ENCODE data around the gene EPHB3.

- TF ChIP-seq, protein P1, sequence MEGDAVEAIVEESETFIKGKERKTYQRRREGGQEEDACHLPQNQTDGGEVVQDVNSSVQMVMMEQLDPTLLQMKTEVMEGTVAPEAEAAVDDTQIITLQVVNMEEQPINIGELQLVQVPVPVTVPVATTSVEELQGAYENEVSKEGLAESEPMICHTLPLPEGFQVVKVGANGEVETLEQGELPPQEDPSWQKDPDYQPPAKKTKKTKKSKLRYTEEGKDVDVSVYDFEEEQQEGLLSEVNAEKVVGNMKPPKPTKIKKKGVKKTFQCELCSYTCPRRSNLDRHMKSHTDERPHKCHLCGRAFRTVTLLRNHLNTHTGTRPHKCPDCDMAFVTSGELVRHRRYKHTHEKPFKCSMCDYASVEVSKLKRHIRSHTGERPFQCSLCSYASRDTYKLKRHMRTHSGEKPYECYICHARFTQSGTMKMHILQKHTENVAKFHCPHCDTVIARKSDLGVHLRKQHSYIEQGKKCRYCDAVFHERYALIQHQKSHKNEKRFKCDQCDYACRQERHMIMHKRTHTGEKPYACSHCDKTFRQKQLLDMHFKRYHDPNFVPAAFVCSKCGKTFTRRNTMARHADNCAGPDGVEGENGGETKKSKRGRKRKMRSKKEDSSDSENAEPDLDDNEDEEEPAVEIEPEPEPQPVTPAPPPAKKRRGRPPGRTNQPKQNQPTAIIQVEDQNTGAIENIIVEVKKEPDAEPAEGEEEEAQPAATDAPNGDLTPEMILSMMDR (IDR thresholded peaks at IDR 0.05), result no peak
- TF ChIP-seq POLR2A (IDR thresholded peaks at IDR 0.05), result no peak
Observed at GRCh38 chr3:184631472-184631861, 69.9 kb downstream of the EPHB3 start.

Measured in heart left ventricle (tissue), 13 donors.